ENCODE measurements around the gene ACADVL.

Gene ACADVL

GRCh38 chr17:7191069-7191468 is 28.7 kb upstream of the ACADVL start:
- DNase-seq (ENCODE audit: low read depth in 2 of 3, low spot score in 1 of 3), result no peak

GRCh38 chr17:7191571-7192270 is 28.0 kb upstream of the ACADVL start:
- no peak for DNase-seq (ENCODE audit: low read depth in 2 of 3, low spot score in 1 of 3)

GRCh38 chr17:7192271-7192937 is 27.3 kb upstream of the ACADVL start:
- no peak for DNase-seq (ENCODE audit: low read depth in 2 of 3, low spot score in 1 of 3)

- DNase-seq (ENCODE audit: low read depth in 2 of 3, low spot score in 1 of 3), result no peak
Observed at GRCh38 chr17:7195971-7196370, 23.8 kb upstream of the ACADVL start.

GRCh38 chr17:7196651-7197401 is 22.9 kb upstream of the ACADVL start:
- no peak for DNase-seq (ENCODE audit: low read depth in 2 of 3, low spot score in 1 of 3)

GRCh38 chr17:7203391-7203790 is 16.3 kb upstream of the ACADVL start:
- no peak for DNase-seq (ENCODE audit: low read depth in 2 of 3, low spot score in 1 of 3)

- no peak for DNase-seq (ENCODE audit: low read depth in 2 of 3, low spot score in 1 of 3)
Observed at GRCh38 chr17:7204336-7204735, 15.4 kb upstream of the ACADVL start.

GRCh38 chr17:7204828-7205461 is 14.8 kb upstream of the ACADVL start:
- peak; percentile 79 to 89 (median 89) for DNase-seq (ENCODE audit: low read depth in 2 of 3, low spot score in 1 of 3)

GRCh38 chr17:7205561-7205960 is 14.2 kb upstream of the ACADVL start:
- no peak for DNase-seq (ENCODE audit: low read depth in 2 of 3, low spot score in 1 of 3)

- DNase-seq (ENCODE audit: low read depth in 2 of 3, low spot score in 1 of 3), result no peak
Observed at GRCh38 chr17:7207120-7208001, 12.4 kb upstream of the ACADVL start.

- DNase-seq (ENCODE audit: low read depth in 2 of 3, low spot score in 1 of 3), result no peak
Observed at GRCh38 chr17:7208027-7208571, 11.6 kb upstream of the ACADVL start.

- no peak for DNase-seq (ENCODE audit: low read depth in 2 of 3, low spot score in 1 of 3)
Observed at GRCh38 chr17:7208754-7209460, 10.8 kb upstream of the ACADVL start.

- DNase-seq (ENCODE audit: low read depth in 2 of 3, low spot score in 1 of 3), result no peak
Observed at GRCh38 chr17:7211491-7212273, 8.1 kb upstream of the ACADVL start.

GRCh38 chr17:7213895-7214299 is 5.8 kb upstream of the ACADVL start:
- DNase-seq (ENCODE audit: low read depth in 2 of 3, low spot score in 1 of 3), result peak in 2 of 3 donors; percentile 51 to 61

- peak; percentile 99 to 100 (median 100) for DNase-seq (ENCODE audit: low read depth in 2 of 3, low spot score in 1 of 3)
Observed at GRCh38 chr17:7214300-7215135, 5.2 kb upstream of the ACADVL start.

- no peak for DNase-seq (ENCODE audit: low read depth in 2 of 3, low spot score in 1 of 3)
Observed at GRCh38 chr17:7215136-7215638, 4.6 kb upstream of the ACADVL start.

GRCh38 chr17:7215652-7216180 is 4.0 kb upstream of the ACADVL start:
- DNase-seq (ENCODE audit: low read depth in 2 of 3, low spot score in 1 of 3), result no peak

Measured in stimulated activated CD4-positive, alpha-beta T cell treated with anti-CD3 and anti-CD28 coated beads, Interleukin-12 subunit alpha, Interleukin-12 subunit beta, amount 100 ng/mL, for 48 hours (primary cell).